DND-41 (cell line): ENCODE measurements around the gene SH2D4B.

Experiments
- CTCF ChIP-seq: IDR thresholded peaks from 2 replicates; pipeline ENCODE4 v1.5.1; 2012; ENCODE audit warnings: borderline replicate concordance, low read length, moderate library complexity, mild to moderate bottlenecking; ENCODE audit not compliant: poor library complexity, severe bottlenecking; ENCODE audit errors: extremely low read depth
- EZH2 ChIP-seq: IDR thresholded peaks from 3 replicates; pipeline ENCODE4 v1.6.1; 2012; ENCODE audit warnings: borderline replicate concordance, low read depth, mild to moderate bottlenecking, moderate library complexity, low read length, inconsistent platforms; ENCODE audit not compliant: severe bottlenecking

DNA sequence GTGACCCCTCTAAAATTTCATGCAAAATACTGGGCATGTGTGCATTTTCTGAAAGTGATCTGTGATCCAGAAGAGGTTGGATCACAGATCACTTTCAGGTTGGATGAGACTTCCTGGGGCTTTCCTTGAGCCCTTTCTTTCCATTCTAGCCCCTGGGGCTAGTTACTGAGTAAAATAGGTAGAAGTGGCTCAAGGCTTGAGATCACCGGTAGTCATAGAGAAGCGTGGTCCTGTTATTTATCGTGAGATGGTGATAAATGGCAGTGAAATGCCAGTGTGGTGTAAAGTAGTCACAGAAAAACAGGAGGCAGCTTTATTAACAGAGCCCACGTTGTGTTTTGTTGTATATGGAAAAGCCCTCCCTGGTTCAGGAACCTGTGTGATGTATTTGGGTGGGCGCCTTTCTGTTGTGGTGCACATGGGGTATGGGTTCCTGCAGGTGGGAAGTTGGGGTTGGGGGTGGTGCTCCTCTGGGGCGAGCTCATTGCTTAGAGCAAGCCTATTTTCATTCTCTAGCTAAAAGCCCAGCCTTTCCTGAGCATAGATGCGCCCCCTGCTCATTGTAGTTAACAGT lies 34.0 kb upstream of the SH2D4B start:
- TF ChIP-seq CTCF, result no peak
- no peak for TF ChIP-seq EZH2
